ENCODE data around the gene USP54.

The USP54 gene

GRCh38 chr10:73467206-73467605, 123.9 kb downstream of the USP54 start:
- no peak for DNase-seq (ENCODE audit: low read depth)

- no peak for DNase-seq (ENCODE audit: low read depth)
Observed at GRCh38 chr10:73465978-73466726, 125.0 kb downstream of the USP54 start.

- no peak for DNase-seq (ENCODE audit: low read depth)
Observed at GRCh38 chr10:73460897-73461296, 130.2 kb downstream of the USP54 start.

DNA sequence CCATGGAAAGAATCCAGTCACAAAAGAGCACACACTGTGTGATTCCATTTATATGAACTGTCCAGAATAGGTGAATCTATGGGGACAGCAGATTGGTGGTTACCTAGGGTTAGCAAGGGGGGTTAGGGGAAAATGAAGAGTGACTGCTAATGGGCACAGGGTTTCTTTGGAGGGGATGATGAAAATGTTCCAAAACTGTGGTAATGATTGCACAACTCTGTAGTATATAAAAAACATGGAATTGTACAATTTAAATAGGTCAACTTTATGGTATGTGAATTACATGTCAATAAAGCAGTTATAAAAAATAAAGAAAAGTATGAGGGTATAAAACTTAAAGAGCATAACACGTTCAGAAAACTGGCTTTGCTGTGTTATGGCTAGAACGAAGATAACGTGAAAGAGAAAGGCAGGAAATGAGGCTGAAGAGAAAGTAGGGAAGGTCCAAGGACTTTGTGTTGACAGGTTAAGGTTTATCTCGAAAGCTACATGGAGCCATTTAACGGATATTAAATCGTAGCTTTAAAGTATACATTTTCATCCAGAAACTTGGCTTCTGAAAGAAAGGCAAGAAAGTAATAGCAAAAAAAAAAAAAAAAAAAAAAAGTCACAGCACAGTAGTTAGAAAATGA, 131.3 kb downstream of the USP54 start:
- DNase-seq (ENCODE audit: low read depth): no peak

- DNase-seq (ENCODE audit: low read depth): no peak
Observed at GRCh38 chr10:73456187-73456890, 134.8 kb downstream of the USP54 start.

DNA sequence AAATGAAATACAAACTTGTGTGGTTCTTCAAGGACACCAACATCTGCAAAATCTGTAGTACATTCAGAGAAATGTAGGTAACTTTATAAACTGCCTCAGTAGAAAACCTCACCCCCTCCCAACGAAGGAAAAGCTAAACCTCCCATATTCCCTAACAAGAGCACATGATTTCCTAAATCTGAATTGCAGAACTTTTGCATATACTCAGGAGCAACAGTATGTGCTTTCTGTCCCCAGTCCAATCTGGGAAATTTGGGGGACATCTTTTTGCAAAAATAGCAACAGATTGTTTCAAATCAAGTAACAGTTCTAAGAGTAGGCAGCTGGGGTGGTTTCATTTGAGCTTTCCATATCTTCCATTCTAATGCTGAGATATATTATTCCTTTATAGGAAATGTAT, 142.0 kb downstream of the USP54 start:
- no peak for DNase-seq (ENCODE audit: low read depth)

- no peak for DNase-seq (ENCODE audit: low read depth)
Observed at GRCh38 chr10:73448384-73448783, 142.8 kb downstream of the USP54 start.

Measured in GM04503 (cell line).